EH (cell line): ENCODE data around the gene LHCGR.
"Not testable (repeated sequence)": the region's sequence is repeated elsewhere in the genome, so short reads cannot be mapped to it uniquely, and the experiment has no call there.

Experiments used
- DNase-seq: peaks from one replicate; pipeline ENCODE4 v3.0.0-alpha.2; 2015; ENCODE audit warnings: low read depth

Gene LHCGR

DNA sequence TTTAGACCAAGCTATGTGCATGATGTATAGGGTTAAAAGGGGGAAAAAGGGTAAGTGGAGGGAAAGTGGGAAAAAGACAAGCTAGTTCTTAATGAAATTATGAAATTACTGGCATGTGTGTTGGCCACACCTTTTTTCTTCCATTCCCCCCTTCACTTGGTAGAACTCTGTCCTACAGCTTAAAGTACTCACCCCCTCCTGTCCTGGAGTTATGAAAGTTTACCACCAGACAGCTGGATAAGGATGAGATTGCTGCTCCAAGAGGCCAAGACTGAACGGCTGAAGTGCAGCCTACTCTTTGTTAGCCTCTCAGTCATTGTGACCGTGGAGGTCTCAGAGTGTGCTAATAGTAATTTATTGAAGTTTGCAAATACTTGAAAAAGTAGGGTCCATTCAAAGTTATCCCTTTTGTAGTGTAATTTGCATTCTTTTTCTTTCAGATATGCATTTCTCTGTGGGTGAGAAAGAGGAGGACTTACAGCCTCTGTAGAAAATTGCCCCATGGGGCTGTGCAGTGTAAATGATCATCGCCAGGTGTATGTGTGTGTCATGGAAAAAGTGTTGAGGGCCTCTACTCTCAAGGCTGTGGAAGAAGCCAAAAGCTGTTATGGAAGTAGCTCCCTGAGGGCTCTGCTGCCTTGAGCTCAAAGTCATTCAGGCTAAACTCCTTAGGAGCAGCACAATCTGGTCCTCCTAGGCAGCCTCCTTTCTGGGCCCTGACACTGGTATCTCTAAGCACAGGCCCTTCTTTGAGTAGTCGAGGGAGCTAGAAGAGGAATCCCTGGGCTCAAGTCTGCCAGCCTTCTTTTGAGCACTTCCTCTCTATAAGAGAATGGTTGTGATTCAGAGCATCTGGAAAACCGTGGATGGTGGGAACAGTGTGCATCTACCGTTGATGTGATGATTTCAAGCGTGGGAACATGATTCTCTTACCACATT, 46.2 kb downstream of the LHCGR start:
- no peak for DNase-seq

DNA sequence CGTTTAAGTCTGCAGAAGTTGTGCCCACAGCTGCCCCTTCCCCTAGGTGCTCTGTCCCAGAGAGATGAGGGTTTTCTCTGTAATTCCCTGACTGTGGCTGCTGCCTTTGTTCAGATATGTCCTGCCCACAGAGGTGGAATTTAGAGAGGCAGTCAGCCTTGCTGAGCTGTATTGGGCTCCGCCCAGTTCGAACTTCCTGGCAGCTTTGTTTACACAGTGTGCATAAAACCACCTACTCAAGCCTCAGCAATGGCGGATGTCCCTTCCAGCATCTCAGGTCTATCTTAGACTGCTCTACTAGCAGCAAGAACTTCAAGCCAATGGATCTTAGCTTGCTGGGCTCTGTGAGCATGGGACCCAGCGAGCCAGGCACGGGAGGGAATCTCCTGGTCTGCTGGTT, 48.1 kb downstream of the LHCGR start:
- DNase-seq: no peak

DNA sequence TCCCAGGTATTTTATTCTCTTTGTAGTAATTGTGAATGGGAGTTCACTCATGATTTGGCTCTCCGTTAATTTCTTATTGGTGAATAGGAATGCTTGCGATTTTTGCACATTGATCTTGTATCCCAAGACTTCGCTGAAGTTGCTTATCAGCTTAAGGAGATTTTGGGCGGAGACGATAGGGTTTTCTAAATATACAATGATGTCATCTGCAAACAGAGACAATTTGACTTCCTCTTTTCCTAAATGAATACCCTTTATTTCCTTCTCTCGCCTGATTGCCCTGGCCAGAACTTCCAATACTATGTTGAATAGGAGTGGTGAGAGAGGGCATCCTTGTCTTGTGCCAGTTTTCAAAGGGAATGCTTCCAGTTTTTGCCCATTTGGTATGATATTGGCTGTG, 51.9 kb downstream of the LHCGR start:
- not testable (repeated sequence) for DNase-seq

DNA sequence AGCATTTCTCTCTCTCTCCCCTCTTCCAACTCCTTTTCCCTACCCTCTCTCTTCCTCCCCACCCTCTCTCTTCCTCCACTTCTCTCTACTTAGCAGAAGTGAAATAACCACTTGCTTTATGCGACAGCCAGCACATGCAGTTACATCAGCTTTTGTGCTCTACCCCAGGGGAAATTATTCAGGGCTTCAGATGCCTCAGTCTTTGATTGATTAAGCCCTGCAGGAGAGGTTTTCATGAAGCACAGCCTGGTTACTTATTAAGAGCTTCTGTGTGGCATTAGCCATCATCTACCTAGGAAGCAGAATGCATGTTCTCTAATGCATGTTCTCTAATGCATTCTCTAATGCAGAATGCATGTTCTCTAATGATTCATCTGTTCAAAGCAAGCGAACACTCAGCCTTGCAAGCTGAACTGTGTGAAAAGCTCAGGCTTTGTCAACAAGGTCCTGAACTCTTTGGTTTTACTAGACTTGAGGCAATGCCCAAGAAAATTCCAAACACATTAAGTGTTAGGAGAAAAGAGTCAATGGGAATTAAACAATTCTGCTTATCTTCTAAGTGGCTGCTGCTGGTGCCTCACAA, 56.1 kb downstream of the LHCGR start:
- peak; percentile 37 for DNase-seq

DNA sequence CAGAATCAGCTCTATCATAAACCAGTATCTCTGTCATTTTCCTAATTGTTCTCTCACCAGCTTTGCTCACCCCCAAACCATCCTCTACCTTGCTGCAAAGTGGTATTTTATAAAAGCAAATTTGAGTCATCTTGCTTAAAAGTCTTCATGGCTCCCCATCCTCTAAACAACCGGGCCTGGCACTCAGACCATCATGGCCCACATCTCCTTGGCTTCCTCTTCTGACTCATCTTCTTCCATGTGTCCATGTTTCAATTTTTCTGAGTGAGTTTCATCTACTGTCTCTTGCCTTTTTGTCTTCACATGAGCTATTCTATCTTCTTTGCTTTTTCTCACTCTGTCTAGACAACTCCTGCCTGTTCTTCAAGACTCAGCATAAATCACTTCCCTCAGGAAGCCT, 58.6 kb downstream of the LHCGR start:
- DNase-seq: no peak

DNA sequence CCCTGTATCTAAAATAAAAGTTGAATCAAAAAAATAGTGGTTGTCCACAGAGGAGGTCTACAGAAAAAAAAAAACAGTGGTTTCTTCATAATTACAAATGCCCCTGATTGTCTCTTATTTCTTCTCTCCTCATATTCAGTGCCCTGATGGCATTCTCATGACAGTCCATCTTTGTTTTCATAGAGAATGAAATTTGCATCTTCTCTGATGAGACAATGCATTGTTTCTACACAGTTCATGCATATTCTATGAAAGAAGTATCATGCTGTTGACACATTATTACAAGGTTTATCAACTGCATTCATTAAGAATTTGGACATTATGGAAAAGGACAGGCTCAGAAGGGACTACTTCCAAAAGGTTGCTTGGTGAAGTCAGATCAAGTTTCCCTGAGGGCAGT, 59.5 kb downstream of the LHCGR start:
- no peak for DNase-seq

DNA sequence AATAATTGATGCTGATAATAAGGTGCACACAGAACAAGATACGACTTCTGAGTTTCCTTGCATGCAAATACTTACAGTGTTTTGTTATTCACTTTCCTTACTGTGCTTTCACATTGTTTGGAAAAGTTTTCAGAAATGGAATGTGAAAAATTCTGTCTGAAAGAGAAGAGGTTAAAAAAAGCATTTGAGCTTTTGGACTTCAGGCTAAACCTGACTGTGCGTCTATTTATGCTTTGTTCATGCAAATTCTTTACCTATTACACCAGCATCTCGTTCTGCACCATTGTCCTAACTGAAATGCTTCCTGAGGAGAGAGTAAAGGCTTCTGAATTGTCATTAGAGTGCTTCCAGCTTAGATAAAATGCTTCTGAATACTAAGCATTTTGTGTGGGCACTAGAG, 61.4 kb downstream of the LHCGR start:
- peak; percentile 28 for DNase-seq

DNA sequence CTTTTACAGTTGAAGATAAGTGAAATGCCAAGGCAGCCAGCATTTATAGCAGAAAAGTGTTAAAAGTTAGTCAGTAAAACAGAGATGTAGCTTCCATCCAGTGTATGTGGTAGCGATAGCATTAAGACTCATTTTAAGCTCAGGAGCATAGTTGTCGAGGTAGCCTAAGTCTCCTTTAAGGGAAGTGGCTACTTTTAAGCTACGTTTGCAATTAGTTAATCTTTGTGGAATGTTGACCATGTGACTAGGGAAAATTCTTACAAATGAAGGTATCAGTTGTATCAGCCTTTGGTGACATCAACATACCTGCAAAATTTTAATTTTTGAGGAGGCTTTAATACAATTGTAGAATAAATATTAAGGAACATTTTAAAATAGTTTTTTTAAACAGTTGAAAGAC, 61.9 kb downstream of the LHCGR start:
- DNase-seq: no peak

DNA sequence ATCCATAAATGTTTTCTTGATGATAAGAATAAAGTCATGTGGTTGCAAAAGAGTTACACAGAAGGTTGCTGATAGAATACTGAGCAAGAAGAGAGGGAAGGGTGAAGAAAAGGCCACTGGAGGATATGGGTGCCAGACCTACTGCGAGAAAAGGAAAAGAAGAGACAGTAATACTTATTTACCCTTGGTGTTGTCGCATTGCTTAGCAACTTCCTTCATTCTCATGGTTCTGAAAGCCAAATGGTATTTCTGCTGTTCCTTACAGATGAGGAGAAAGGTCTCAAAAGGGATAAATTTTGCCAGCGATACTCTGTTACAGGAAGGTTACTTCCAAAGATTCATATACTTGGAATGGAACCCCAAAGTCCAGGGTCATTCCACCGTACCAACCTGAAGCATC, 62.5 kb downstream of the LHCGR start:
- DNase-seq: no peak

DNA sequence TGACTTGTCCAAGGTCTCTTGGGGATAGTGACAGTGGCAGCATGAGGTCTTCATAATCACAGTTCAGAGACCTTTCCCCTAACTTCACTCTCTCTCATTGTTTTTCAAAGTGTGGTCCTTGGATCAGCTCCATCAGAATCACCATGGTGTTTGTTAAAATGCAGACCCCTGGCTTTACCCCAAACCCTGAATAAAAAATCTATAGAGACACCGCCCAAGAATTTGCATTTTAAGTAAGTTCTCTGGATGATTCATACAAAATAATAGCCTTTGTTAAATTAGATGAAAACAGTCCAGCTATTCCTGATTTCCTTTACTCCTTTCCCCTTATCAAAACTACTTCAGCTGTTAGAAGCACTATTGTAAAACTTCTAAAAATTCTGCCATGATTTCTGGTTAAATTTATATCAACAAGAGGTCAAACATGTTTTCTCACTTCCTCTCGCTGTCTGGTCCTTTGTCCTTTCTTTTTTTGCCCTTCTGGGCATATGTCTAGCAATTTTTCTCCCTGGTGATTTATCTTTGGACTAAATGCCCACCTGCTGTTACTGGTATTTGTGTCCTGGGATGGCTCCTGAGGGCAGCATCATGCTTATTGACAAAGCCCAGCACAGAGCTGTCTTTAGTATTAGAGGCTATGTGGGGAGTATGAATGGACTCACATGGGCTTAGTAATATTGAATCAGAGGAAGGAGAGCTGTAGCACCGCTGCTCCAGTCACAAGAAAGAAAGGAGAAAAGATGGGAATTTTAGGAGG, 63.4 kb downstream of the LHCGR start:
- DNase-seq: no peak

DNA sequence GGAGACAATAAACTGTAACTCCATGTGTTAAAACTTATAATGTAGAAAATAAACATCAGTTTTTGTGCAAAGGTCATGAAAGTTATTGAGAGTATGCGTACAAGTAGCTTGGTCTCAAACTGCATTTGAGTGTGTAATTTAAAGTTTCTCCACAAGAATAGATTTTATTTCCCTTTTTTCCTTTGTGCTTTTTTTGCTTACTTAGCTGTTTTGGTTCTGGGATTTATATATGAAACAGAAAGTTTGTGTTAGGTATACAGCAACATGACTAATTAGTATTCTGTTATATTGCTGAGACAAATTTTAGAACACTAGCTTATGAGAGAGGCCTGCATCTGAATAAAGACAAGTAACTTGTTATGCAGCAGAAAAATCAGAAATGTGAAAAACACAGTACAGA, 70.4 kb downstream of the LHCGR start:
- no peak for DNase-seq

DNA sequence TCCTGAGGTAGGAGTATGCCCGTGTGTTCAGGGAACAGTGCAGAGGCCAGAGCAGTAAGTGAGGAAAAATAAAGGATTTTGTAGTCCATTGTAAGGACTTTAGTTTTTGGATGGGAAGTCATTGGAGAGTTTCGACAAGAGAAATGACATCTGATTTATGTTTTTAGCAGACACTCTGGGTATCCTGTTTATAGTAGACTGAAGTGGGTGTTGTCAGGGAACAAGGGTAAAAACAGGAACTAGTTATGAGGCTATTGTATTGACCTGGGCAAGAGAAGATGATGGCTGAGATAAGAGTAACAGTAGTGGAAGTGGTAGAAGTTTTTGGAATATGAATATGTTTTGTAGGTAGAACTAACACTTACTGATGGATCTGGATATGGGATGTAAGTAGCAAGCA, 78.1 kb downstream of the LHCGR start:
- DNase-seq: no peak

DNA sequence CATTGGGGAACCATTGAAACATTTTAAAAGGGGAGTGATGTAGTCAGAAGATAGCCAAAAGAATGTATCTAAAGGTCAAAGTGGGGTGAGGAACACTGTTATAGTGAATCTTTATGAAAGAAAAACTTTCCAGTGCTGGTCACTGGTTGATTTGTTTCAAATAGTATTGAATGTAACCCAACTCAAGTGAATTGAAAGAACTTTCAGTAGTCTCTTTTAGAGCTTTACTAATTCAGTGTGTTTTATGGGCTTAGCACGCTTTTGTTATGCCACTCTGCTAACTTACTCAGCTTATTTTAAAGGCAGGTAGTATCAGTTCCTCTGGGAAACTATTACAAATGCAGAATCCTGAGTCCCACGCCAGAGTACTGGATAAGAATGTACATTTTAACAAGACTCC, 80.6 kb downstream of the LHCGR start:
- DNase-seq: no peak

DNA sequence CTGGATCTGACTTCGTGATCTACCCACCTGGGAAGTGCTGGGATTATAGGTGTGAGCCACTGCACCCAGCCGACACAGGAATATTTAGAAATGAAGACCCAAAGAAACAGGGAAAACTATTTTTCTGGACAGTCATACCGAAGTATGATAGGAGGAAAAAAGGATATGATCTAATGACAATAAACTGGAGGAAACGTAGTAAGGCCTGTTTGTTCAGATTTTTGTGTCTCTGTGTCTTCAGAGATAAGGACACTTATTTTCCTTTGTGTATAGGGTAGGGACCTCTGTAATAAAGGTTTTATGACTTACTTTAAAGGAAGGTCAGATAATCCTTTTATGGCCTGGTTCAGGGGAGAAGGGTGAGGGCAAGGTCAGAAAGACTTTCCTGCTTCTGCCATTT, 81.9 kb downstream of the LHCGR start:
- no peak for DNase-seq

DNA sequence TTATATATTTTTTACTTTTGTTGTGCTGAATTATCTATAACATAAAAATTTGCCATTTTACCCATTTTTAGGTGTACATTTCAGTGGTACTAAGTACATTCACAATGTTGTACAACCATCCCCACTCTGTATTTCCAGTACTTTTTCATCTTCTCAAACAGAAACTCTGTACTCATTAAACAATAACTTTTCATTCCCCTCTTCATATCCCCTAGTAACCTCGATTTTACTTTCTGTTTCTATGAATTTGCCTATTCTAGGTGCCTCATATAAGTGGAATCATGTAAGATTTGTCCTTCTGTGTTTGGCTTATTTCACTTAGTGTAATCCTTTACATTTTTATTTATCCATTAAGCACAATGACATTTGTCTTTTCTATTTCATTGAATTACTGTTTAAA, 86.5 kb downstream of the LHCGR start:
- DNase-seq: no peak

DNA sequence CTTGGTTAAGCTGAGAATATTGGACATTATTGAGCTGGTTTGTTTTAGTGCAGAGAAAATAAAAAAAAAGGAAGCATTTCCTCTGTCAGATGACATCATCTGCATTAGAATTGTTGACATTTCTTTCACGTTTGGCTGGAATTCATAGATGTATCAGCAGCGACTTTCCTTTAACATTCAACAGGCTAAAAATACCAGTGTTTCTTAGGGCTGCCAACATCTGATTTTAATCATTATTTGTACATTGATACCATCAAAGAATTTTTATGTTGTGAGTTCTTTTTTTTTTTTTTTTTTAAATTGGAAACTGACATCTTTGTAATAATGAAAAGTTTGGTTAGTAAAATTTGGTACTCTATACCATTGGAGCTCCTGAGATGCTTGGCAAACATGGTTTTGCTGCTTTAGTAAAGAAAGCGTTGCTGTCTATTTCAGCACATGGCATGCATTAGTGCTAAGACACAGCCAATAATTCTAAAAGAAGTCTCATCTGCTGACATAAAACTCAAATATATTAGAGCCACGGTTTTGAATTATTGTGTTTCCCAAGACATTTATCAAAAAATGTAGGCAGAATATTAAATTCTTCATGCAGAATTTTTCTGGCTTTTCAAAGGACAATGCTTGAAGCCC, 104.2 kb downstream of the LHCGR start:
- DNase-seq: peak; percentile 74

DNA sequence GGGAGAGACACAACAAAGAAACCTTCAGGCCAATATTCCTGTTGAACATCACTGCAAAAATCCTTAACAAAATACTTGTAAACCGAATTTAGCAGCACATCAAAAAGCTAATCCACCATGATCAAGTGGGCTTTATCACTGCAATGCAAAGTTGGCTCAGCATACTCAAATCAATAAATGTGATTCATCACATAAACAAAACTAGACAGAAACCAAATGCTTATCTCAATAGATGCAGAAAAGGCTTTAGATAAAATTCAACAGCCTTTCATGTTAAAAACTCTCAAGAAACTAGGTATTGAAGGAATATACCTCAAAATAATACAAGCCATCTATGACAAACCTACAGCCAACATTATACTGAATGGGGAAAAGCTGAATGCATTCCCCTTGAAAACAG, 117.3 kb downstream of the LHCGR start:
- DNase-seq: no peak
